GM13977 (cell line): ENCODE measurements around the gene IL12RB2.
"Not testable (repeated sequence)": the region's sequence is repeated elsewhere in the genome, so short reads cannot be mapped to it uniquely, and the experiment has no call there.

Experiments used
- DNase-seq: peaks from one replicate; pipeline ENCODE4 v3.0.0; 2012; ENCODE audit warnings: low spot score
- CTCF ChIP-seq: IDR thresholded peaks from 2 replicates; pipeline ENCODE4 v1.5.1; 2012; ENCODE audit warnings: mild to moderate bottlenecking, control low read depth; ENCODE audit not compliant: insufficient read depth; ENCODE audit errors: extremely low read depth, missing control alignments
- in situ Hi-C: fragments of 300-500 bp; cut with MboI; formaldehyde crosslinking; loops from one replicate; pipeline ENCODE4 v1.12.0; 2022; ENCODE audit warnings: low sequenced_read_pairs, low pct_unique_long_range_greater_than_20kb, mixed read lengths, inconsistent platforms; ENCODE audit not compliant: unreplicated experiment

The IL12RB2 gene

GRCh38 chr1:67394548-67394947 lies 86.9 kb downstream of the IL12RB2 start:
- in situ Hi-C loops: no loop called here
- TF ChIP-seq CTCF: no peak
- no peak for DNase-seq

GRCh38 chr1:67399199-67399993 lies 91.7 kb downstream of the IL12RB2 start:
- in situ Hi-C loops: no loop called here
- TF ChIP-seq CTCF: no peak
- no peak for DNase-seq

GRCh38 chr1:67400029-67400786 lies 92.5 kb downstream of the IL12RB2 start:
- DNase-seq, in situ Hi-C loops: not testable (repeated sequence)

GRCh38 chr1:67401443-67401842 lies 93.8 kb downstream of the IL12RB2 start:
- DNase-seq: no peak
- no peak for TF ChIP-seq CTCF
- in situ Hi-C loops: no loop called here

GRCh38 chr1:67404212-67404620 lies 96.5 kb downstream of the IL12RB2 start:
- in situ Hi-C loops: no loop called here
- no peak for TF ChIP-seq CTCF
- DNase-seq: no peak

- no peak for DNase-seq
- no peak for TF ChIP-seq CTCF
- in situ Hi-C loops: no loop called here
Observed at GRCh38 chr1:67405473-67406245, 98.0 kb downstream of the IL12RB2 start.
